WTC11 (cell line): ENCODE data around the gene JADE3.

ENCODE experiments used
- CREB1 ChIP-seq: sonication (generic); formaldehyde crosslinking; IDR thresholded peaks from 2 replicates; pipeline ENCODE4 v1.8.0; 2023; ENCODE audit warnings: mild to moderate bottlenecking, missing genetic modification reagents
- NFYB ChIP-seq: sonication (generic); formaldehyde crosslinking; conservative IDR thresholded peaks from 2 replicates; pipeline ENCODE4 v1.8.0; 2022; ENCODE audit warnings: low read depth, missing genetic modification reagents
- RELA ChIP-seq: sonication (generic); formaldehyde crosslinking; IDR thresholded peaks from 2 replicates; pipeline ENCODE4 v1.8.1; 2022; ENCODE audit warnings: missing genetic modification reagents, mild to moderate bottlenecking, borderline replicate concordance
- ZNF232 ChIP-seq: sonication (generic); formaldehyde crosslinking; IDR thresholded peaks from 2 replicates; pipeline ENCODE4 v1.8.0; 2022; ENCODE audit warnings: mild to moderate bottlenecking, missing genetic modification reagents
- ZNF263 ChIP-seq: sonication (generic); formaldehyde crosslinking; IDR thresholded peaks from 2 replicates; pipeline ENCODE4 v1.8.1; 2022; ENCODE audit warnings: low read depth, mild to moderate bottlenecking, moderate library complexity, missing genetic modification reagents
- TF ChIP-seq, protein P1 (sequence below): fragments of 200-600 bp; IDR thresholded peaks from 2 replicates; pipeline ENCODE4 v1.8.0; 2022; ENCODE audit warnings: antibody characterized with exemption
- TF ChIP-seq, protein P2 (sequence below): sonication (generic); formaldehyde crosslinking; IDR thresholded peaks from 2 replicates; pipeline ENCODE4 v1.8.1; 2023; ENCODE audit warnings: mild to moderate bottlenecking, missing genetic modification reagents, moderate library complexity

DNA sequence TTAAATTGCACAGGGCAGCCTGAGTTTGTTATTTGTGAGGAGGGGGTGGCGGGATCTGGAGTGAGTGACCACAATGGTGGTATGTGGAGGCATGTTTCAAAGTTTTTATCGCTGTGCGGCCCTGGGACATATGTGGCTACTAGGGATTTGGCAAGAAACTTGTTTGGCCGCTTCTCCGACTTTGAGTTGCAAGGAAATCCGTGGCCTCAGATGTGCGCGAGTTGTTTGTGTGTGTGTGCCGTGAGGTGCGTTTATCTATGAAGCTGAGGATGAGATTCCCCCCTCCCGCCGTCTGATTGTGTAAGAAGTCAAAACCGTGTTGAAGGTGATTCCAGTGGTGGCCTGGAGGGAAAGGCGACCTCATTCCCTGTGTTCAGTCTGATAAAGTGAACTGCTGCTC, 1.4 kb downstream of the JADE3 start:
- no peak for TF ChIP-seq RELA
- no peak for TF ChIP-seq CREB1 (CRISPR knock-in tag)
- TF ChIP-seq, protein P1, sequence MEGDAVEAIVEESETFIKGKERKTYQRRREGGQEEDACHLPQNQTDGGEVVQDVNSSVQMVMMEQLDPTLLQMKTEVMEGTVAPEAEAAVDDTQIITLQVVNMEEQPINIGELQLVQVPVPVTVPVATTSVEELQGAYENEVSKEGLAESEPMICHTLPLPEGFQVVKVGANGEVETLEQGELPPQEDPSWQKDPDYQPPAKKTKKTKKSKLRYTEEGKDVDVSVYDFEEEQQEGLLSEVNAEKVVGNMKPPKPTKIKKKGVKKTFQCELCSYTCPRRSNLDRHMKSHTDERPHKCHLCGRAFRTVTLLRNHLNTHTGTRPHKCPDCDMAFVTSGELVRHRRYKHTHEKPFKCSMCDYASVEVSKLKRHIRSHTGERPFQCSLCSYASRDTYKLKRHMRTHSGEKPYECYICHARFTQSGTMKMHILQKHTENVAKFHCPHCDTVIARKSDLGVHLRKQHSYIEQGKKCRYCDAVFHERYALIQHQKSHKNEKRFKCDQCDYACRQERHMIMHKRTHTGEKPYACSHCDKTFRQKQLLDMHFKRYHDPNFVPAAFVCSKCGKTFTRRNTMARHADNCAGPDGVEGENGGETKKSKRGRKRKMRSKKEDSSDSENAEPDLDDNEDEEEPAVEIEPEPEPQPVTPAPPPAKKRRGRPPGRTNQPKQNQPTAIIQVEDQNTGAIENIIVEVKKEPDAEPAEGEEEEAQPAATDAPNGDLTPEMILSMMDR = no peak
- no peak for TF ChIP-seq NFYB (CRISPR knock-in tag)
- TF ChIP-seq ZNF232 = no peak
- TF ChIP-seq, protein P2, sequence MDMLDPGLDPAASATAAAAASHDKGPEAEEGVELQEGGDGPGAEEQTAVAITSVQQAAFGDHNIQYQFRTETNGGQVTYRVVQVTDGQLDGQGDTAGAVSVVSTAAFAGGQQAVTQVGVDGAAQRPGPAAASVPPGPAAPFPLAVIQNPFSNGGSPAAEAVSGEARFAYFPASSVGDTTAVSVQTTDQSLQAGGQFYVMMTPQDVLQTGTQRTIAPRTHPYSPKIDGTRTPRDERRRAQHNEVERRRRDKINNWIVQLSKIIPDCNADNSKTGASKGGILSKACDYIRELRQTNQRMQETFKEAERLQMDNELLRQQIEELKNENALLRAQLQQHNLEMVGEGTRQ (CRISPR knock-in tag) = no peak
- TF ChIP-seq ZNF263 (CRISPR knock-in tag) = no peak
